Endothelial cell (in vitro differentiated cells): ENCODE measurements around the gene SLC12A9. TPM values are rescaled to one million over a fixed set of nuclear protein-coding genes. Genes with fewer than 3 reads are reported as not detected.
A peak's percentile ranks its signal among the peaks of the same experiment; 100 is the strongest.

ENCODE experiments used
- DNase-seq: peaks from one replicate; pipeline ENCODE4 v3.0.0; 2021; ENCODE audit warnings: low spot score
- H3K27ac Mint-ChIP-seq: one replicate; pipeline ENCODE4 v1.8.0; 2021; ENCODE audit warnings: mixed read lengths, inconsistent platforms; ENCODE audit not compliant: unreplicated experiment
- H3K27me3 Mint-ChIP-seq: one replicate; pipeline ENCODE4 v1.8.0; 2021; ENCODE audit warnings: mild to moderate bottlenecking, moderate library complexity, mixed read lengths, inconsistent platforms; ENCODE audit not compliant: unreplicated experiment
- H3K36me3 Mint-ChIP-seq: one replicate; pipeline ENCODE4 v1.8.0; 2021; ENCODE audit warnings: mild to moderate bottlenecking, low read depth, mixed read lengths, inconsistent platforms; ENCODE audit not compliant: unreplicated experiment
- H3K4me1 Mint-ChIP-seq: one replicate; pipeline ENCODE4 v1.8.0; 2021; ENCODE audit warnings: mild to moderate bottlenecking, mixed read lengths, inconsistent platforms; ENCODE audit not compliant: unreplicated experiment
- H3K4me3 Mint-ChIP-seq: one replicate; pipeline ENCODE4 v1.8.0; 2021; ENCODE audit warnings: mild to moderate bottlenecking, mixed read lengths, inconsistent platforms; ENCODE audit not compliant: unreplicated experiment
- H3K9me3 Mint-ChIP-seq: one replicate; pipeline ENCODE4 v1.8.0; 2021; ENCODE audit warnings: mixed read lengths, inconsistent platforms; ENCODE audit not compliant: unreplicated experiment
- total RNA-seq: library from RNA; stranded (reverse); fragmentation: NEBNext Ultra II Directional; extraction: Animal tissue kit (Norgen Biotek cat#: 25700); gene quantifications from one replicate; pipeline ENCODE4 v1.2.1, GENCODE V29; 2021; ENCODE audit not compliant: unreplicated experiment
- TF ChIP-seq, protein P1 (sequence below): fragments of 200-600 bp; sonication (generic); IDR thresholded peaks from one replicate; pipeline ENCODE4 v1.5.0; 2021; ENCODE audit warnings: antibody characterized with exemption; ENCODE audit not compliant: unreplicated experiment

SLC12A9 gene
- total RNA-seq, 1 donor from 2014 or later = 60.5 TPM

DNA sequence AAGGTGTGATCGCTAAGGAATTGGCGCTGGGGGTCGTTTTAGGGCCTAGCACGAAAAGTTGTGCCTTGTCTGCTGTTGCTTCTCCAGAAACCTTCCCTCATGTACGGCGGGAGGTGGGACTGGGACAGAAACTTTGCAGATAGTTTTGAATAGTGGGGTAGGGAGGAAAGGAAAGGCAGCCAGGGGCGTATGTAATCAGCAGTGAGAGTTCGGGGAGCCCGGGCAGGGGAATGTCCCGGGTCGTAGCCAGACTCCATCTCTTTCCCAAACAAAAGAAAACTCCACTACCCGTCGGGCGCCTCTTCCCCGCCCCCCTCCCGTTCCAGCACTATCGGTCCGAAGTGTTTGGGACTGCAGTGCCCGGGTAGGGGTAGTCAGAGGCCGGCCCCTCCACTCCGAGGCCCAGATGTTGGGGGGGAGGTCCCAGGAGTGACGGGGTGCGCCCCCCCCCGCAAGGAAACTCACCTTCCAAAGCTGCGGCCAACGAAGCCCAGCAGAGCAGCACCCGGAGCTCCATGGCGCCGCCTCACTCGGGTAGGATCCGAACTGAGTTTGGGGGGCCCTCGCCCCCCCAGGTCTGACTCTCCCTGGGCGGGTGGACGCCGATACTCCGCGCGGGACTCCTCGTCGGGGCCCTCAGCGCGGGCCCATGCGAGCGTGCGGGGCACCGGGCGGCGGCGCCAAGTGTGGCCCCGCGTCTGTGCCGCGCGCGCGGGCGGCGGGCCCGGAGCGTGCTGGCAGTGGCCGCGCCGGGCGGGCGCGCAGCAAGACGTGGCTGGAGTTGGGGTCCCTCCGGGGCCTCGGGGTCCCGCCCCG lies 25.8 kb upstream of the SLC12A9 start:
- no peak for DNase-seq
- H3K27ac Mint-ChIP-seq = peak overlapping the region; percentile 84
- H3K4me3 Mint-ChIP-seq = peak overlapping the region; percentile 100
- peaks cover 32% of the 10 kb centered on the region for H3K4me1 Mint-ChIP-seq
- TF ChIP-seq, protein P1, sequence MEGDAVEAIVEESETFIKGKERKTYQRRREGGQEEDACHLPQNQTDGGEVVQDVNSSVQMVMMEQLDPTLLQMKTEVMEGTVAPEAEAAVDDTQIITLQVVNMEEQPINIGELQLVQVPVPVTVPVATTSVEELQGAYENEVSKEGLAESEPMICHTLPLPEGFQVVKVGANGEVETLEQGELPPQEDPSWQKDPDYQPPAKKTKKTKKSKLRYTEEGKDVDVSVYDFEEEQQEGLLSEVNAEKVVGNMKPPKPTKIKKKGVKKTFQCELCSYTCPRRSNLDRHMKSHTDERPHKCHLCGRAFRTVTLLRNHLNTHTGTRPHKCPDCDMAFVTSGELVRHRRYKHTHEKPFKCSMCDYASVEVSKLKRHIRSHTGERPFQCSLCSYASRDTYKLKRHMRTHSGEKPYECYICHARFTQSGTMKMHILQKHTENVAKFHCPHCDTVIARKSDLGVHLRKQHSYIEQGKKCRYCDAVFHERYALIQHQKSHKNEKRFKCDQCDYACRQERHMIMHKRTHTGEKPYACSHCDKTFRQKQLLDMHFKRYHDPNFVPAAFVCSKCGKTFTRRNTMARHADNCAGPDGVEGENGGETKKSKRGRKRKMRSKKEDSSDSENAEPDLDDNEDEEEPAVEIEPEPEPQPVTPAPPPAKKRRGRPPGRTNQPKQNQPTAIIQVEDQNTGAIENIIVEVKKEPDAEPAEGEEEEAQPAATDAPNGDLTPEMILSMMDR = no peak
- H3K36me3 Mint-ChIP-seq = peaks cover 32% of the 10 kb centered on the region
- peaks cover 19% of the 10 kb centered on the region for H3K27me3 Mint-ChIP-seq
- peaks cover 4% of the 10 kb centered on the region for H3K9me3 Mint-ChIP-seq

DNA sequence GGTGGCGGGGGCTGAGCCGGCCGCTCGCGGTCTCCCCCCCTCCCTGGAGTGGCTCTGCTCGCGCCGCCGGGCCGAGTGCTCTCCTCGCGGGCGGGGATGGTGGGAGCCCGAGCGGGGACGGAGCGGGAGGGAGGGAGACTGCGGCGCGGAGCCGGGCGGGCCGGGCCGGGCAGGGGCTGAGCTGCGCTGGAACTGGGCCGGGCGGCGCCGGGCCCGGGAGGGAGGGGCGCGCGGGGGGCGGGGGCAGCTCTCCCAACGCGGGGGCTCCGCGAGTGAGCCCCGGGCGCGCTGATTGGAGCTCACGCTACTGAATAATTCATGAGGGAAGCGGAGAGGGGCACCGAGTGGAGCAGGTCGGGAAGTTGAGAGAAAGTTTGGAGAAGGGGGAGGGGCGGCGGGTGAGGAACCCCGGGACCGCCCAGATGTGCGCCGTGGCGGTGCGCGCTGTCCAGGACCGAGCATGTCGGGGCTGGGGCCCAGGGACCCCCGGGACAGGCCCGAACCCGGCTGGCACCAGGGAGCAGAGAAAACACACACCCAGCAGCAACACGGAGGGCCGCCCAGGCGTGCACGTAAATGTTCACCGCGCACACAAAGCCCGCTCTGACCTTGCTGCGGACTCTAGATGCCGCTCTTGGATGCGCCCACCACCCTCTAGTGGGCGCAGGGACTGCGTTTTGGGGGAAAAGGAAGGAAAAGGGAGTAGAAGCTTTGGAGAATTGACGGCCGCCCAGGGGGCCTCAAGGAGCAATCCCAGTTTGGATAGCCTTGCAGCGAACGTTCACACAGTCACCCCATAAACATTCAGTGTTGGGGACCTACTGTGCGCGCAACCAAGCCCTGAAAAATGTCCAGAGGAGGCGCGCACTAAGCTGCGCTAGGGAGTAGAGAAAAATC lies 24.9 kb upstream of the SLC12A9 start, which contains the start of gene EPHB4:
Gene EPHB4 (minus strand): TSS at position 194 of the 897 bp plus-strand sequence. CDS start 493 bp downstream, outside the sequence.
- TF ChIP-seq, protein P1 = peak; percentile 14
- Mint-ChIP-seq H3K4me1 (peaks cover 32% of the 10 kb centered on the region), H3K36me3 (peaks cover 31% of the 10 kb centered on the region), H3K9me3 (peaks cover 4% of the 10 kb centered on the region), H3K27me3 (peaks cover 19% of the 10 kb centered on the region), H3K27ac (peak within 1 kb of the TSS; percentile 99), H3K4me3 (peak within 1 kb of the TSS; percentile 100)
- peak; percentile 87 for DNase-seq

GRCh38 chr7:100829150-100829716 lies 23.3 kb upstream of the SLC12A9 start:
- DNase-seq = peak; percentile 73
- Mint-ChIP-seq H3K4me1 (peaks cover 34% of the 10 kb centered on the region), H3K9me3 (peaks cover 4% of the 10 kb centered on the region), H3K27ac (peak overlapping the region; percentile 94), H3K4me3 (peak overlapping the region; percentile 99), H3K27me3 (peaks cover 18% of the 10 kb centered on the region), H3K36me3 (peaks cover 24% of the 10 kb centered on the region)
- TF ChIP-seq, protein P1 = no peak

DNA sequence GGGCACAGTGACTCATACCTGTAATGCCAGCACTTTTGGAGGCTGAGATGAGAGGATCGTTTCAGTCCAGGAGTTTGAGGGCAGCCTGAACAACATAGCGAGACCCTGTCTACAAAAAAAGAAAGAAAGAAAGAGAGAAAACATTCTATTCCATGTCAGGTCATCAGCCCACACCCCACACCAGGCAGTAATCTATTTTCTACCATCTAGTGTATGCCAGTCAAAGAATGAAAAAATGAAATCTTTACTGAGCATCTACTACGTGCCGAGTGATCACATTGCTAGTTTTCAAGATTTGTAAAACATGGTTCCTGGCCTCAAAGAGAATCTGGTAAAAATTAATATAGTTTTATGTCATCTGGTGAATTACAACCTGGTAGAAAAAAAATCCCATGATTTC lies 22.1 kb upstream of the SLC12A9 start:
- Mint-ChIP-seq H3K27me3 (peaks cover 22% of the 10 kb centered on the region), H3K4me1 (peaks cover 35% of the 10 kb centered on the region), H3K4me3 (no peak overlapping the region), H3K27ac (peak overlapping the region; percentile 30), H3K9me3 (peaks cover 4% of the 10 kb centered on the region), H3K36me3 (peaks cover 20% of the 10 kb centered on the region)
- DNase-seq = no peak
- TF ChIP-seq, protein P1 = no peak
